Memory B cell (primary cell): ENCODE measurements around the gene ZNF275.
"Not testable (repeated sequence)": the region's sequence is repeated elsewhere in the genome, so short reads cannot be mapped to it uniquely, and the experiment has no call there.

ENCODE experiments used
- ATAC-seq: fragments of 150-1000 bp; cut with Tn5 transposase; 2 replicates; pipeline ENCODE4 v1.10.0; 2021; ENCODE audit warnings: low read depth, mild to moderate bottlenecking, moderate library complexity
- DNase-seq, 2 donors: peaks; one replicate each; pipeline ENCODE4 v3.0.0; 2022; ENCODE audit warnings: low spot score in 2 of 2
- H3K27ac Mint-ChIP-seq: one replicate; pipeline ENCODE4 v1.8.0; 2022; ENCODE audit warnings: mild to moderate bottlenecking, moderate library complexity, mixed read lengths
- H3K27me3 Mint-ChIP-seq: one replicate; pipeline ENCODE4 v1.8.0; 2022; ENCODE audit warnings: mixed read lengths
- H3K36me3 Mint-ChIP-seq: one replicate; pipeline ENCODE4 v1.8.0; 2022; ENCODE audit warnings: mild to moderate bottlenecking, mixed read lengths
- H3K4me1 Mint-ChIP-seq: one replicate; pipeline ENCODE4 v1.8.0; 2022; ENCODE audit warnings: mixed read lengths
- H3K4me3 Mint-ChIP-seq: one replicate; pipeline ENCODE4 v1.8.0; 2022; ENCODE audit warnings: mild to moderate bottlenecking, moderate library complexity, mixed read lengths
- H3K9me3 Mint-ChIP-seq: one replicate; pipeline ENCODE4 v1.8.0; 2022; ENCODE audit warnings: mixed read lengths

The ZNF275 gene

DNA sequence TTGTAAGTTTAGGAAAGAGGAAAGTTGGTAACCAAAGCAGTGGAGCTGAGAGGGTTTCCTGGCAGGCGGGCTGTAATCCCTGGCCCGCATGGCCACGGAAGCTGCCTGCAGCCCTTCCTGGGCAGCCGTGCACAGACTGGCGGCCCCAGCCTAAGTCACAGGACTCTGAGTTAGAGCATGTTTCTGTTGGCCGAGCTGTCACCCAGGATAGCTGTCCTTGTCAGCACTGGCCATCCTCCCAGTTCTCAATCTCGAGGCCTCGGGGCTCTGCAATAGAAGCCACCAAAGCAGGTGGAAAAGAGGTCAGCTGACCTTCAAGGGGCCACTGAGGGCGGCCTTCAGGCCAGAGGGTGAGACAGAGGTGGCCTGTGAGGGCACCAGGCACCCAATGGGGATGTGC lies 46.7 kb downstream of the ZNF275 start:
- no peaks in the 10 kb centered on the region for H3K36me3 Mint-ChIP-seq
- peaks cover 1% of the 10 kb centered on the region for H3K27me3 Mint-ChIP-seq
- no peak for ATAC-seq
- no peaks in the 10 kb centered on the region for H3K4me1 Mint-ChIP-seq
- no peak for DNase-seq
- H3K4me3 Mint-ChIP-seq: no peak overlapping the region
- H3K27ac Mint-ChIP-seq: no peak overlapping the region
- no peaks in the 10 kb centered on the region for H3K9me3 Mint-ChIP-seq

- Mint-ChIP-seq H3K36me3 (no peaks in the 10 kb centered on the region), H3K9me3 (no peaks in the 10 kb centered on the region), H3K4me3 (no peak overlapping the region), H3K27me3 (no peaks in the 10 kb centered on the region), H3K27ac (no peak overlapping the region), H3K4me1 (no peaks in the 10 kb centered on the region)
- peak; percentile 34 for ATAC-seq
- no peak for DNase-seq
Measured at GRCh38 chrX:153381684-153382532, 48.0 kb downstream of the ZNF275 start.

GRCh38 chrX:153382563-153383482 lies 48.9 kb downstream of the ZNF275 start:
- DNase-seq (no peak), ATAC-seq (no peak)
- no peaks in the 10 kb centered on the region for H3K27me3 Mint-ChIP-seq
- no peak overlapping the region for H3K27ac Mint-ChIP-seq
- H3K9me3 Mint-ChIP-seq: no peaks in the 10 kb centered on the region
- no peaks in the 10 kb centered on the region for H3K4me1 Mint-ChIP-seq
- no peak overlapping the region for H3K4me3 Mint-ChIP-seq
- no peaks in the 10 kb centered on the region for H3K36me3 Mint-ChIP-seq

DNA sequence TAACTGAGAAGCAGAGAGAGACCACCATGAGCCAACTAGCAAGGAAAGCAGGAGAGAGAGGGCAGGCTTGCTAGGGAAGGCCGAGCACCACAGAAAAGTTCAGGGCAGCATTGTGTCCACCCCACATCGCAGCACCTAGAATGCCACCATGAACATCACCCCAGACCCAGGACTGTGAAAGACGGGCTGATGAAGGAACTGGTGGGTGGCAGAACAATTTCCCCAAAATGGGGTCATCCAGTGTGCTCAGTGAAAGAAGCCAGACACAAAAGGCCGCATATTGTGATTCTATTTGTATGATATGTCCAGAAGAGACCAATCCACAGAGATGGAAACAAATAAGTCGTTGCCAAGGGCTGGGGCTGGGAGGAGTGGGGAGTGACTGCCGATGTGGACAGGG lies 50.4 kb downstream of the ZNF275 start:
- H3K36me3 Mint-ChIP-seq: no peaks in the 10 kb centered on the region
- ATAC-seq (no peak), DNase-seq (no peak)
- H3K9me3 Mint-ChIP-seq: no peaks in the 10 kb centered on the region
- no peaks in the 10 kb centered on the region for H3K27me3 Mint-ChIP-seq
- no peaks in the 10 kb centered on the region for H3K4me1 Mint-ChIP-seq
- H3K4me3 Mint-ChIP-seq: no peak overlapping the region
- H3K27ac Mint-ChIP-seq: no peak overlapping the region

GRCh38 chrX:153384973-153385372 lies 51.0 kb downstream of the ZNF275 start:
- not testable (repeated sequence) for ATAC-seq, DNase-seq, H3K27ac Mint-ChIP-seq, H3K27me3 Mint-ChIP-seq, H3K4me3 Mint-ChIP-seq, H3K4me1 Mint-ChIP-seq, H3K9me3 Mint-ChIP-seq, H3K36me3 Mint-ChIP-seq

- H3K27me3 Mint-ChIP-seq: no peaks in the 10 kb centered on the region
- no peaks in the 10 kb centered on the region for H3K36me3 Mint-ChIP-seq
- H3K27ac Mint-ChIP-seq: no peak overlapping the region
Measured at GRCh38 chrX:153386097-153386496, 52.1 kb downstream of the ZNF275 start.

DNA sequence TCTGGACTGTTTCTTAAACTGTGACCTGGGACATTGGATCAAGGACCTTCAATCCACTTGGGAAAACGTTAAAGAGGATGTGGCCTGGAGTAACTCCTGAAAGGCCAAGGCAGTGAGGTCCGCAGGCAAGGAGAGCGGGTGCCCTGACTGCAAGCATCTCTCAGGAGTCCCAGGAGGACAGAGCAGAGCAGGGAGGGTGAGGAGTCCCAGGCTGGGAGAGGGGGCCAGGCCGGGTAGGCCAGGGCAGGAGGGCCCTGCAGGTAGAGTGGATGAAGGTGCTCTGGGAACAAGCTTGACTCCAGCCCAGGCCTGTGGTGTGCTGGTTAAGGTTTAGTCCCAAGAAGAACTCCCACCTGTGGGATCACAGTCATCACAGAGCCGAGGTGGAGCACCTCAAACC lies 53.4 kb downstream of the ZNF275 start:
- H3K4me1 Mint-ChIP-seq: no peaks in the 10 kb centered on the region
- no peaks in the 10 kb centered on the region for H3K36me3 Mint-ChIP-seq
- ATAC-seq (no peak), DNase-seq (no peak)
- H3K9me3 Mint-ChIP-seq: no peaks in the 10 kb centered on the region
- no peak overlapping the region for H3K4me3 Mint-ChIP-seq
- no peak overlapping the region for H3K27ac Mint-ChIP-seq
- H3K27me3 Mint-ChIP-seq: no peaks in the 10 kb centered on the region

More at GRCh38 chrX:153386097-153386496, 52.1 kb downstream of the ZNF275 start:
- Mint-ChIP-seq H3K4me3 (no peak overlapping the region), H3K4me1 (no peaks in the 10 kb centered on the region), H3K9me3 (no peaks in the 10 kb centered on the region)
- no peak for DNase-seq
- no peak for ATAC-seq

GRCh38 chrX:153387987-153388721 lies 54.2 kb downstream of the ZNF275 start:
- ATAC-seq (no peak), DNase-seq (no peak)
- Mint-ChIP-seq H3K27me3 (no peaks in the 10 kb centered on the region), H3K4me1 (no peaks in the 10 kb centered on the region), H3K36me3 (no peaks in the 10 kb centered on the region), H3K9me3 (no peaks in the 10 kb centered on the region), H3K4me3 (no peak overlapping the region), H3K27ac (no peak overlapping the region)

- no peak for DNase-seq
- Mint-ChIP-seq H3K4me3 (no peak overlapping the region), H3K27ac (no peak overlapping the region), H3K27me3 (peaks cover 1% of the 10 kb centered on the region), H3K4me1 (no peaks in the 10 kb centered on the region), H3K9me3 (no peaks in the 10 kb centered on the region), H3K36me3 (no peaks in the 10 kb centered on the region)
- no peak for ATAC-seq
Measured at GRCh38 chrX:153388722-153389459, 54.9 kb downstream of the ZNF275 start.

DNA sequence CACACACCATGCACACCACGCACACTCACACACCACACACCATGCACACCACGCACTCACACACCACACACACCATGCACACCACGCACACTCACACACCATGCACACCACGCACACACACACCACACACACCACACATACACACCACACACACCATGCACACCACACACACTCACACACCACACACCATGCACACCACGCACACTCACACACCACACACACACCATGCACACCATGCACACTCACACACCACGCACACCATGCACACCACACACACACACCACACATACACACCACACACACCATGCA lies 55.5 kb downstream of the ZNF275 start:
- H3K36me3 Mint-ChIP-seq, H3K4me3 Mint-ChIP-seq, ATAC-seq, H3K9me3 Mint-ChIP-seq, DNase-seq, H3K27ac Mint-ChIP-seq, H3K27me3 Mint-ChIP-seq, H3K4me1 Mint-ChIP-seq: not testable (repeated sequence)

DNA sequence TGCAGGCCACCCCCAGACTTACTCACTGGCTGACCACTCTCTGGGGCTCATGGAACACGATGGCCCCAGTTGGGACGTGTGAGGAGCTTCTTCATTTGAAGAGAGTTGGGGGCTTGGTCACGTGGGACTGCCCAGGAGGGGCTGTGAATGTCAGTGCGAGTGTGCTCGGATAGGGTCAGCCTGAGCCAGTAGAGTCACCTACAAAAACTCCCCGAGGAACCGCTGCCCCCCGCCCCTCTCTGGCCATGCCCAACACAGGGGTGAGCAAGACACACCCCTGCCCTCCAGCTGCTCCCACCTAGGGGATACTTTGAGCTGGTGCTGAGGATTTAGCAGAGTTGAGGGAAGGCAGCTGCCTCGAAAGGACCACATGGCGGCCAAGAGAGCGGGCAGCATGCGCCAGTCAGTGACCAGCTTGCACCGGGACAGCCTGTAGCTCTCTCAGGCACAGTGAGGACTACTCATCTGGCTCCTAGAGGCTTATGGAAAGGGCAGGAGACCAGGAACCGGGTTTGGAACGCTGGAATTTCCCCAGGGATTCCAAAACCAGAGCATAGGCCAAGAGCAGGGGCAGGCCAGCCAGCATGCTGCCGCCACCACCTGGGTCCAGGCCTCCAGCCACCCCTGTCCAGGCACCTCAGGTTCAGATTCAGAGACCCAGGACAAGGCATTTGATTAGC lies 58.8 kb downstream of the ZNF275 start:
- DNase-seq: no peak

DNA sequence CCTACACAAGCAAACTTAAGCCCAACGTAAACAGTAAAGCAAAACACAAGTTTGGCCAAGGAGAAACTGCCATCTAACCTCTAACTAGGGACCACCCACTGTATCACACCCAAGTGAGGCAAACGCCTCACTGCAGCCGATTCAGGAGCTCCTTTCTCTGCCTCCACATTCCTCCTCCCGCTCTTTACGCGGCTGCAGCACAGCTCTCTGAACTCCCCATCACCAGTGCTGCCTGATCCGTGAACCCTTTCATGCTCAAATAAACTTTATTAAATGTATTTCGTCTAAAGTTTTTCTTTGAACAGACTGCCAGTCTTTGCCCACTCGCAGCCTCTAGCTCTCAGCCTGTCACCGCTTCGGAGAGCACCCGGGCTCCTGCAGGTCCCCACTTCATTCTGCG lies 60.7 kb downstream of the ZNF275 start:
- Mint-ChIP-seq H3K36me3 (no peaks in the 10 kb centered on the region), H3K4me3 (no peak overlapping the region), H3K27ac (no peak overlapping the region), H3K4me1 (peaks cover 2% of the 10 kb centered on the region), H3K27me3 (peaks cover 4% of the 10 kb centered on the region), H3K9me3 (no peaks in the 10 kb centered on the region)
- no peak for ATAC-seq
- DNase-seq: no peak

More for the DNA sequence above, 58.8 kb downstream of the ZNF275 start:
- H3K27me3 Mint-ChIP-seq: peaks cover 2% of the 10 kb centered on the region
- no peak for ATAC-seq
- H3K27ac Mint-ChIP-seq: no peak overlapping the region
- no peaks in the 10 kb centered on the region for H3K4me1 Mint-ChIP-seq
- H3K9me3 Mint-ChIP-seq: no peaks in the 10 kb centered on the region
- H3K36me3 Mint-ChIP-seq: no peaks in the 10 kb centered on the region
- H3K4me3 Mint-ChIP-seq: no peak overlapping the region
